ENCODE results near the gene SAMSN1.

SAMSN1 gene

DNA sequence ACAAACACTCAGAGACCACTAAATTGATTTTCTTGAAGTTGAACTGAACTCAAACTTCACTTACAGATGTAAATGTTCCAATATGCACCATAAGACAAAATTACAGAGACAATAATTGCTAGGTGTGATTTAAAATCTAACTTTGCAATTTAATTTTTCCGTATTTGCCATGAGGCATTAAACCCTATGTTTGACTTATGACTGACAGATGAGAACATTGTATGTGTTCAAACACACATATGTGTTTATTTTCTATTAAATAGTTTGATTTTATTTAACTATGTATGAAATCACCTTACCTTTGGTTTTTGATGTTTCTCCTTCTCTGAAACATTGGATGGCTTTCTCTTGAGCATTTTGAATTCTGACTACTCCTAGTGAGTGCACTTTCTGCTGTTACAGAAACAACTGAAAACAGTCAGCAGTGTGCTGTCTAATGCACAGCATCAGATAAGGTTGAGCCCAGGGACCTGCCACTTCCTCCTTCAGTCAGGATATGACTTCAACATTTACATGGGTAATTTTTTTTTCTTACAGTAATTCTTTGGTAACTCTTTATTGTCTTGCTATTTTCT, at the start of gene SAMSN1:
Gene SAMSN1 (minus strand): TSS at position 410 of the 575 bp plus-strand sequence. CDS start 54 bp downstream, at position 356.
- peak; percentile 91 for DNase-seq

DNA sequence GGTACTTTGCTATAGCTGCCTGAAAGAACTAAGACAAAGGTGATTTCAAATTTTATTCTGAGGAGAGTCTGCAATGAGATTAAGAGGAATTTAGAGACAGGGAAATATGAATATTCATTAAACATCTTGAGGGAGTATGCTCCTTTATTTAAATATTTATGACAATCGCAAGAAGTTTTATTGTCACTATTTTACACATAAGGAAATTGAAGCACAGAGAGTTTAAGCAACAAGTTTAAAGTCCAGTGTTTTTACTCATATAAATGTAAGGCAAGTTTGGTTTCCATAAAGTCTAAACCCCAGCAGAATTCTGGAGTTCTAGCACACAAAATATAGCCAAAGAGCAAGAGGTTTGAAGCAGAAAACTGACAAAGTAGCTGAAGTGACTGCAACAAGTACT, 49.3 kb upstream of the SAMSN1 start:
- no peak for DNase-seq

GRCh38 chr21:14594967-14595366, 48.9 kb upstream of the SAMSN1 start:
- no peak for DNase-seq

GRCh38 chr21:14593230-14593629, 47.1 kb upstream of the SAMSN1 start:
- no peak for DNase-seq

DNA sequence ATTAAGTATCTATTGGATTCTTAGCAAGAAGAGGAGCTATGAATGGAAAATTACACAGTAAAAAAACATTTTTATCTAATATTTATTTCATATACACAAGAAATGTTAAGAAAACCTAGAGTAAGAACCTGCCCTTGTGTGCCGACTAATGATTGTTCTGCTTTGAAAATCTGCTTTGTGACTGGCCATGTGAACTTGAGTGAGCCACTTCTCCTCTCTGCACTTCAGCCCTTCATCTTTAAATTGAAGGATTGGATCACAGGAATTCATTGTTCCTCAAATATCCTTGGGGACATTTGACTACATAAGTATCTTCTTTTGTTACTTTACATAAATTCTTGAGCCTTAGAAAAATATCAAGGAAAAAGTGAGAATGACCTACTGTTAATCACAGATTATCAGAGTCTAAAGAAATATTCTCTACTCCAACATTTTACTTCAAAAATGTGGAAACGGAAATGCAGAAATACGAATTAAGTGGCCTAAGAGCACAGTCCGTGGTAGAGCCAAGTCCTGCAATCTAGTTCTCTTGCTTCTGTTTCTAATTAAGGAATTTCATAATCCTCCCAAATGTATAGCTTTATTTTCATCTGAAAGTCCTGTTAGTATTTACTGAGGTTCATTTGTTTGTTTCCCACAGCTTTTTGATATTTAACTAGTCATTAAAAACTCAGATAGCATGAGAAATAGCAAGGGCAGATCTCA, 46.3 kb upstream of the SAMSN1 start:
- DNase-seq: no peak

GRCh38 chr21:14591882-14592281, 45.8 kb upstream of the SAMSN1 start:
- DNase-seq: peak; percentile 39

DNA sequence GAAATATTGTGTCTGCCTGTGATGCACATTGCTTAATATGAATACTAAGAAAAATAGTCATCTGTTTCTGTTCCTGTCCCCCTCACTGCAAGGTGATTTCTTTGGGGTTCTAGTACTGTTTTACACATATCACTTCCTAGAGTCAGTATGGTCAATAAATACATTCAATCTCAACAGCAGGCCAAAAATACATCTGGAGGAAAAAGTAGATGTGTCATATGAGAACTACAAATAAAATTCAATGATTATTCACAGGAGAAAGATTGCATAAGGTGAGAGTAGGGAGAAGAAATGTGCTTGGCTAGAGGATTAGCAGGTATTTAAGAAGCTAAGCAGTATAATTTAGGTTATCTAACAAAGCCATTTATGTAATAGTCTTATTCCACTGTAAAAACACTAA, 45.3 kb upstream of the SAMSN1 start:
- no peak for DNase-seq

DNA sequence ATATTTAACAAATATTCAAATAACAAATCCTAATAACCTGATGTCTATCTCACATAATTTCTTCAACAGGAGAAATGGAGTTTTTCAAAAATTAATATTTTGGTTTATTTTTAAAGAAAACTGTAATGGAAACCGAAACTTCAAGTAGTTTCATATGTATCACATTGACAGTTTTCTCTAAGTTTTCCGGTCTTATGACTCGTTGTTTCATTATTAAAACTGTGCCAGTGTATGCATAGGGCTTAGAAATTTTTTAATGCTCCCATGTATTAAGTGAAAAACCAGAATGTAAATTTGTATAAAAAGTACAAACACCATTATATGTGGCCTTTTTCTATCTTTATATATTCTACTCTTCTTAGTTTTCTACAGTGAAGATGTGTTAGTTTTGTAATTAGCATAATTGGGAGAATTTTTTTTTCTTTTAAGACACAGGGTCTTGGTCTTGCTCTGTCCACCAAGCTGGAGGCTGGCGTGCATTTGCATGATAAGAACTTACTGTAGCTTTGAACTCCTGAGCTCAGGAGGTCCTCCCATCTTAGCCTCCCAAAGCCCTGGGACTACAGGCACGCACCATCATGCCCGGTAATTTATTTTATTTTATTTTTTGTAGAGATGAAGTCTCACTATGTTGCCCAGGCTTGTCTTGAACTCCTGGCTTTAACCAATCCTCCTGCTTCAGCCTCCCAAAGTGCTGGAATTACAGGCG, 43.9 kb upstream of the SAMSN1 start:
- peak; percentile 37 for DNase-seq

DNA sequence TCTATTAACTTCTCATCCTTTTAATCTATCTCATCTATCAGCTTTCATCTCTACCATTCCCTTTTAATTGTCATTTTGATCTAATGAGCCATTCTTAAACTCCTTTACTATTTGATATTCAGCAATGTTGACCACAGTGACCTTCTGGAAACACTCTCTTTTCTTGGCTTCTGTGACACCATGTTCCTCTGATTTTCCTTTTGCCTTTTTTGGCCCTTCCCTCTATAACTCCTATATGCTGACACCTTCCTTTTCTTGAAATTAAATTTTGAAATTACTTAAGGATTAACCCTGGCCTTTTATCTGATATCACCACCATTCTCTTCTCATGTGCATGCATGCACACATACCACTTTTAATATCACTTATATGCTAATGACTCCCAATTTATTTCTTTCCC, 41.2 kb upstream of the SAMSN1 start:
- no peak for DNase-seq

- DNase-seq: no peak
Measured at GRCh38 chr21:14585122-14585521, 39.0 kb upstream of the SAMSN1 start.

GRCh38 chr21:14584357-14585095, 38.4 kb upstream of the SAMSN1 start:
- DNase-seq: no peak

GRCh38 chr21:14583629-14584255, 37.6 kb upstream of the SAMSN1 start:
- no peak for DNase-seq

DNA sequence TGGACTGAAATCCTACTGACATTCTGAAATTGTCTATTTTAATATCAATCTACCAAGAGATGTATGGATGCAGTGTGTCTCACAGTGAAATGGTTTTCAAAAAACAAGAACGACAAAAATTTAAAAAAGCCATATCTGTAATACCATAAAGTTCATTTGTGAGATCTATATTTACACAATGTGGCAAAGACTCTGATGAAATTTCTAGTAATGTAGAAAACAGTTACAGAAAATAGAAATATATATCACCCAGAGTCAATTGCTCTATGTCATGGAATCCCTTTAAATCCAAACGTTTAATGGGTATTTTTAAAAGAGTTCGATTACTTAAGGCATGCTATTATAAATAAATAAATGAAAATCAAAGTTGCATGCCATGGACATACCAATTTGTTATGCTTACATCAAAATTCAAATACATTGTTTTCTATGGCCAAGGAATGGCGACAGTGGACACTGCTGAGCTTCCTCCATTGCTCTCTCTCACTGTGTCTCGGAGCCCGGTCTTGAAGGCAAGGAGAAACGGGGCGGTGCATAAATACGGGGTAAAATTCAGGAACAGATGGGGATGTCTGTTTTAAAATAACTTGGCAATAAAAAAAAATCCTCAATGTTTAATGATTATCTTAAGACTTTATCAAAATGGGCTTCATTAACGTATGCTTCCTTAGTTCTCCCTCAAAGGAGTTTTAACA, 37.0 kb upstream of the SAMSN1 start:
- no peak for DNase-seq

DNA sequence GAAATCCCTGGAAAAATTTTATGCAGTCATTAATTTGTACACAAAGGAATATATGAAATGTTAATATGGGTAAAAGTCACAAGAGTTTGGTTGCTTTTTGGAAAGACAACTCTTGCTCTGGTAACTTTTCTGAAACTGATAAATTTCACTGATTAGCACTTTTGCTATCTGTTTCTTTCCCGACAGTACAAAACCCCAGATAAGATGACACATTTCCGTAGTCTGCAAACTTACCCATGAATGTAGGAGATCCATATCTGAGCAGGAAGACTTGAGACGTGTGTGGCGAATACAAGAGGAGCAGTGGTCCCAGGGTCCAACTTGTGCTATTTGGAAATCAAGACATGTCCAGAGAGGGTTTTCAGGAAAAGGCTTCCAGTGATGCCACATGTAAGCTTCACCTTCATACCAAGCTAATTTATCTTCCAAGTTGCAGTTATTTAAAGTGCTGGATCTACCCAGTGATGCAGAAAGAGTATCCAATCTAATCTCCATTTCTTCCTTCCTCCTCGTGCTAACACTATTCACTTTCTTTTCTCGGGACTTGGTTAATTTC, 35.9 kb upstream of the SAMSN1 start:
- DNase-seq: peak; percentile 72

GRCh38 chr21:14573244-14573643, 27.1 kb upstream of the SAMSN1 start:
- no peak for DNase-seq

DNA sequence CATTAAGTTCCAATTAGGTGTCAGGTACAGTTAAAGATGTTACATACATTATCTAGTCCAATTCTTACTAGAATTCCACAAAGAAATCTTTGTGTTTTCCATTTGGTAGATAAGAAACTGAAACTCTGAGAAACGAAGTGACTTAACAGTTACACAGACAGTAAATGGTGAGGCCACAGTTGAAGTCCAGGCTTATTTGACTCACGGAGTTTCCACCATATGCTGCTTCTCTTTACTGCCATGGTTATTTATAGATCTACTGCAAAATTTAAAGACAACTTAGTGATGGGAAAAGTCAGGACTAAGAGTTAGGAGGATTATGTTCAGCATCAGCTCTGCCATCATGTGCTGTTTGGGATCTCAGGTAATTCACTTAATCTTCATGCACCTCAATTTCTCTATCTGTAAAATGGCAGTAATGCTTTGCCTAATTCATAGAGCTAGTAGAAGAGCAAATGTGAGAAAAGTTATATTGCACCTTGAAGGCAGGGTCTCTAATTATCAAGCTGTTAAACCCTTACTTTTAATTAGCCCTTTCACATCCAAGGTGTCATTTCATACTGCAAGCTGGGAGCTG, 26.2 kb upstream of the SAMSN1 start:
- no peak for DNase-seq

GRCh38 chr21:14569868-14570267, 23.8 kb upstream of the SAMSN1 start:
- no peak for DNase-seq

DNA sequence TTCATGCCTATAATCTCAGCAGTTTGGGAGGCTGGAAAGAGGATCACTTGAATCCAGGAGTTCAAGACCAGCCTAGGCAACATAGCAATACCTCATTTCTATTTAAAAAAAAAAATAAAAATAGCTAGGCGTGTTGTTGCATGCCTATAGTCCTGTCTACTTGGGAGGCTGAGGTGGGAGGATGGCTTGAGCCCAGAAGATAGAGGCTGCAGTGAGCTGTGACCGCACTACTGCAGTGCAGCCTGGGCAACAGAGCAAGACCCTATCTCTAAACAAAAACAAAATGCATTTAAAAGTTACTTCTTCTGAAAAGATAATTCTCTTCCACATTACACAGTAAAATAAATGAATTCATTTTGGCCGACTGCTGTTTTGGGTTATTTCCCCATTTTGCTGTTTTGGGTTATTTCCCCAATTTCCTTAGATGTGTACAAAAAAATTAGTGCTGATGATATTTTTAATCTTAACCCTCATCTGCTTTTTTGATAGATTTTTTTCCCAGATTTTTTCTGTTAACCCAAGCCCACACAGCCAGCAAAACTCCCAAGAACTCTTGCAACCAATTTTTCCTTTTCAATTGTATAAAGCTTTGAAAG, 23.0 kb upstream of the SAMSN1 start:
- DNase-seq: no peak

- no peak for DNase-seq
Measured at GRCh38 chr21:14567331-14568279, 21.5 kb upstream of the SAMSN1 start.

GRCh38 chr21:14566894-14567293, 20.8 kb upstream of the SAMSN1 start:
- no peak for DNase-seq

All from CD4-positive, alpha-beta T cell treated with Interleukin-4 for 4 hours (primary cell).